ENCODE measurements around the gene KCNC1. TPM values are rescaled to one million over a fixed set of nuclear protein-coding genes. Genes with fewer than 3 reads are reported as not detected.

The KCNC1 gene
- total and polyA plus RNA-seq, 2 experiments from 2014 or later = 0.01 to 0.20 TPM

DNA sequence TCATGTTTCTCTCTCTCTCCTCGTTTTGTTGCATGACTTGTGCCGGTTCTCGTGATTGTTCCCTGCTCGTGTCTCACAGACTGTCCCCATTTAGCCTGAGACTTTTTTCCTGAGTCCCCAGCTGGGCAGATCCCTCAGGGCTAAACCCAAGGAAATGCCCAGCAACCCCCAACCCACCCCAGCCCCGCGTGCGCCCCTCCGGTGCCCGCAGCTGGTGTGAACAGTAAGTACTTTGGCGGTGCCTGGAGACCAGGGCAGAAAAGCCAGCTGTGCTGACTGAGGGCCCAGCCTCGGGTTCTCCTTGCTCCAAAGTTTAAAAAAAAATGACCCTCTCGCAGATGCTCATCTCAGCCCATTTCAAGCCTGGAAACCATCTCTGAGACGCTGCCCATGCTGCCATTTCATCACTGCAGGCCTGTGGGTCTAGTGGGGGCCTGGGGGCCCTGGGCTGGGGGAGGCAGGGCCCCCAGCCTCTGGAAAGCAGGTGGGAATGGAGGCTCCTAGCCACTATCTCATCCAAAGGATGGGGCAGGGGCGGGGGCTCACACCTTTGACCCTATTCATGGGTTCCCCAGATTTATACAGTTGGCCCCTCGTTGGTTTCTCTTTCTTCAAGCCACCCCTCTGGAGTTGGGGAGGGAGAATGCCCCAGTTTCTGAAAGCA lies 41.8 kb downstream of the KCNC1 start:
- no peaks in the 10 kb centered on the region for H4K20me1 ChIP-seq (ENCODE audit: insufficient read depth, poor library complexity, severe bottlenecking)
- H3K9me3 ChIP-seq (ENCODE audit: low read depth) = no peaks in the 10 kb centered on the region
- DNase-seq (ENCODE audit: low spot score) = no peak
- H2AFZ ChIP-seq = no peak overlapping the region
- H3K4me2 ChIP-seq = no peak overlapping the region
- H3K79me2 ChIP-seq = no peaks in the 10 kb centered on the region
- no peaks in the 10 kb centered on the region for H3K4me1 ChIP-seq (ENCODE audit: insufficient read depth)
- no peaks in the 10 kb centered on the region for H3K9me2 ChIP-seq (replicated peaks; ENCODE audit: insufficient read depth)
- H3K27ac ChIP-seq = no peak overlapping the region
- WGBS (ENCODE audit: low lambda C conversion rate, missing lambda C conversion rate) = 75% methylated on average over 15 of the region's 15 CpGs
- no peaks in the 10 kb centered on the region for H3K27me3 ChIP-seq
- no peaks in the 10 kb centered on the region for H3K36me3 ChIP-seq (replicated peaks; ENCODE audit: insufficient read depth, low read depth)
- no peak overlapping the region for H3K4me3 ChIP-seq
- TF ChIP-seq EZH2phosphoT487 (IDR thresholded peaks at IDR 0.05; ENCODE audit: low read depth, severe bottlenecking, unreplicated experiment) (no peak), EZH2 (IDR thresholded peaks at IDR 0.05; ENCODE audit: borderline replicate concordance) (no peak), CTCF (IDR thresholded peaks at IDR 0.05; ENCODE audit: poor library complexity) (no peak)

- H2AFZ ChIP-seq = no peak overlapping the region
- H3K36me3 ChIP-seq (replicated peaks; ENCODE audit: insufficient read depth, low read depth) = no peaks in the 10 kb centered on the region
- WGBS (ENCODE audit: low lambda C conversion rate, missing lambda C conversion rate) = 93% methylated on average over 16 of the region's 16 CpGs
- H3K9me3 ChIP-seq (ENCODE audit: low read depth) = no peaks in the 10 kb centered on the region
- no peaks in the 10 kb centered on the region for H3K79me2 ChIP-seq
- H3K4me1 ChIP-seq (ENCODE audit: insufficient read depth) = no peaks in the 10 kb centered on the region
- no peaks in the 10 kb centered on the region for H3K27me3 ChIP-seq
- no peaks in the 10 kb centered on the region for H3K9me2 ChIP-seq (replicated peaks; ENCODE audit: insufficient read depth)
- TF ChIP-seq CTCF (IDR thresholded peaks at IDR 0.05; ENCODE audit: poor library complexity) = no peak
- no peak for TF ChIP-seq EZH2phosphoT487 (IDR thresholded peaks at IDR 0.05; ENCODE audit: low read depth, severe bottlenecking, unreplicated experiment)
- TF ChIP-seq EZH2 (IDR thresholded peaks at IDR 0.05; ENCODE audit: borderline replicate concordance) = no peak
- no peak for DNase-seq (ENCODE audit: low spot score)
- no peak overlapping the region for H3K4me2 ChIP-seq
- H3K27ac ChIP-seq = no peak overlapping the region
- H4K20me1 ChIP-seq (ENCODE audit: insufficient read depth, poor library complexity, severe bottlenecking) = no peaks in the 10 kb centered on the region
- no peak overlapping the region for H3K4me3 ChIP-seq
These were observed 42.6 kb downstream of the KCNC1 start for GRCh38 chr11:17777086-17777737.

GRCh38 chr11:17777738-17778091 lies 43.1 kb downstream of the KCNC1 start:
- Histone ChIP-seq H3K27ac (no peak overlapping the region), H3K4me3 (no peak overlapping the region), H3K79me2 (no peaks in the 10 kb centered on the region), H2AFZ (no peak overlapping the region), H3K9me2 (replicated peaks; ENCODE audit: insufficient read depth) (no peaks in the 10 kb centered on the region), H3K4me2 (no peak overlapping the region), H3K27me3 (no peaks in the 10 kb centered on the region), H4K20me1 (ENCODE audit: insufficient read depth, poor library complexity, severe bottlenecking) (no peaks in the 10 kb centered on the region), H3K36me3 (replicated peaks; ENCODE audit: insufficient read depth, low read depth) (no peaks in the 10 kb centered on the region), H3K9me3 (ENCODE audit: low read depth) (no peaks in the 10 kb centered on the region), H3K4me1 (ENCODE audit: insufficient read depth) (no peaks in the 10 kb centered on the region)
- WGBS (ENCODE audit: low lambda C conversion rate, missing lambda C conversion rate) = 89% methylated on average over 13 of the region's 13 CpGs
- TF ChIP-seq EZH2 (IDR thresholded peaks at IDR 0.05; ENCODE audit: borderline replicate concordance) = no peak
- no peak for TF ChIP-seq CTCF (IDR thresholded peaks at IDR 0.05; ENCODE audit: poor library complexity)
- TF ChIP-seq EZH2phosphoT487 (IDR thresholded peaks at IDR 0.05; ENCODE audit: low read depth, severe bottlenecking, unreplicated experiment) = no peak
- no peak for DNase-seq (ENCODE audit: low spot score)
